Smooth muscle cell (in vitro differentiated cells): ENCODE results near the gene FRMD4B. TPM values are rescaled to one million over a fixed set of nuclear protein-coding genes. Genes with fewer than 3 reads are reported as not detected.

Experiments
- DNase-seq: peaks from one replicate; lab custom pipeline; 2025; ENCODE audit not compliant: unreplicated experiment; lab: John Stamatoyannopoulos, UW
- H2AFZ ChIP-seq: fragments of 200-600 bp; sonication (generic); 2 replicates; pipeline ENCODE4 v1.6.0; 2016; ENCODE audit warnings: antibody characterized with exemption, low read depth, mild to moderate bottlenecking
- H3F3A ChIP-seq: fragments of 200-600 bp; sonication (generic); 2 replicates; pipeline ENCODE4 v1.6.0; 2017; ENCODE audit warnings: antibody characterized with exemption, low read depth
- H3K27ac ChIP-seq: fragments of 200-600 bp; sonication (generic); 2 replicates; pipeline ENCODE4 v1.5.1; 2016; ENCODE audit warnings: low read depth, mild to moderate bottlenecking
- H3K27me3 ChIP-seq: fragments of 200-600 bp; sonication (generic); 2 replicates; pipeline ENCODE4 v1.6.1; 2016; ENCODE audit warnings: low read depth, mild to moderate bottlenecking
- H3K36me3 ChIP-seq: fragments of 200-600 bp; sonication (generic); 2 replicates; pipeline ENCODE4 v1.5.1; 2016; ENCODE audit warnings: low read depth
- H3K4me1 ChIP-seq: fragments of 200-600 bp; sonication (generic); 2 replicates; pipeline ENCODE4 v1.5.1; 2016; ENCODE audit warnings: low read depth
- H3K4me2 ChIP-seq: fragments of 200-600 bp; sonication (generic); 2 replicates; pipeline ENCODE4 v1.6.0; 2016; ENCODE audit warnings: mild to moderate bottlenecking
- H3K4me3 ChIP-seq: fragments of 200-600 bp; sonication (generic); 2 replicates; pipeline ENCODE4 v1.5.1; 2016; ENCODE audit warnings: mild to moderate bottlenecking
- H3K79me2 ChIP-seq: fragments of 200-600 bp; sonication (generic); 2 replicates; pipeline ENCODE4 v1.6.0; 2016; ENCODE audit warnings: low read depth, mild to moderate bottlenecking
- H3K9ac ChIP-seq: fragments of 200-600 bp; sonication (generic); 2 replicates; pipeline ENCODE4 v1.6.0; 2016; ENCODE audit warnings: low read depth
- H3K9me3 ChIP-seq: fragments of 200-600 bp; sonication (generic); replicated peaks from 2 replicates; pipeline ENCODE4 v1.5.1; 2016; ENCODE audit warnings: low read depth
- H4K20me1 ChIP-seq: fragments of 200-600 bp; sonication (generic); 2 replicates; pipeline ENCODE4 v1.6.0; 2016; ENCODE audit warnings: low read depth
- CTCF ChIP-seq: fragments of 200-600 bp; sonication (generic); IDR thresholded peaks from 2 replicates; pipeline ENCODE4 v1.5.1; 2017; ENCODE audit warnings: borderline replicate concordance, mild to moderate bottlenecking, antibody characterized with exemption; ENCODE audit not compliant: insufficient read depth, poor library complexity, severe bottlenecking
- WGBS: methylation state at CpG from one replicate; pipeline ENCODE4 v1.1.7; 2016; ENCODE audit warnings: low lambda C conversion rate; 5-methylcytosine and 5-hydroxymethylcytosine counted together
- polyA plus RNA-seq: library from polyadenylated mRNA; unstranded; fragments of >200 nt; fragmentation: Nextera tagmentation; extraction: Ambion mirVana; gene quantifications from 2 replicates; pipeline ENCODE4 v1.2.1, GENCODE V29; 2016
- total RNA-seq: library from RNA; depleted of rRNA; stranded (reverse); fragments of >200 nt; gene quantifications from 2 replicates; pipeline ENCODE4 v1.2.3, GENCODE V29; 2014

Gene FRMD4B
- total and polyA plus RNA-seq, 2 experiments from 2014 or later, result 3.7 to 24.3 TPM

DNA sequence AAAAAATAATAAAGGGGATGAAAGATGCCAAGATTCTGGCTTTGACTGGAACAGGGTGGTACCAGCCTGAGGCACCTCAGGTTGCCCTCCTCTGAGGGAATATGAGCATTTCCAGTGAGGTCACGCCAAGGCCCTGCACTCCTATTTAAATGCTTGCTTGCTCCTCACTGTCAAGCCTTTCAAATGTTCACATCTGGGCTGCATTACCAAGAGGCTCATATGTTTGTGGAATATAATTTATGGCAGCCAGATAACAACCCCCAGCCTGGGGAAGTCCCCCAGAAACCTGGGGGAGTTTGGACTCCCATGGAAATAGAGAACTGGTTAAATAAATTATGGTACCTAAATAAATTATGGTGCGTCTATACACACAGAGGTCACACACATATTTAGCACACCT, 88.4 kb downstream of the FRMD4B start:
- Histone ChIP-seq H4K20me1 (no peaks in the 10 kb centered on the region), H3K4me1 (peaks cover 18% of the 10 kb centered on the region), H3K79me2 (no peaks in the 10 kb centered on the region), H2AFZ (no peak overlapping the region), H3K27ac (no peak overlapping the region), H3K4me2 (no peak overlapping the region), H3K4me3 (no peak overlapping the region), H3F3A (peaks cover 7% of the 10 kb centered on the region), H3K36me3 (no peaks in the 10 kb centered on the region), H3K27me3 (no peaks in the 10 kb centered on the region), H3K9me3 (no peaks in the 10 kb centered on the region), H3K9ac (no peak overlapping the region)
- WGBS, result 86% methylated on average over 2 of the region's 2 CpGs
- DNase-seq, result no peak
- TF ChIP-seq CTCF, result no peak

GRCh38 chr3:69296995-69297394, 88.9 kb downstream of the FRMD4B start:
- Histone ChIP-seq H3K36me3 (no peaks in the 10 kb centered on the region), H3K79me2 (no peaks in the 10 kb centered on the region), H2AFZ (no peak overlapping the region), H3K4me2 (no peak overlapping the region), H4K20me1 (no peaks in the 10 kb centered on the region), H3K27me3 (no peaks in the 10 kb centered on the region), H3K4me3 (no peak overlapping the region), H3K9ac (no peak overlapping the region), H3K9me3 (no peaks in the 10 kb centered on the region), H3F3A (peaks cover 7% of the 10 kb centered on the region), H3K27ac (no peak overlapping the region), H3K4me1 (peaks cover 22% of the 10 kb centered on the region)
- no peak for TF ChIP-seq CTCF
- 88% methylated on average over 6 of the region's 6 CpGs for WGBS
- DNase-seq, result no peak

- Histone ChIP-seq H2AFZ (no peak overlapping the region), H3K9ac (peak overlapping the region; percentile 42), H3K9me3 (no peaks in the 10 kb centered on the region), H3K79me2 (no peaks in the 10 kb centered on the region), H3K27ac (peak overlapping the region; percentile 78), H4K20me1 (no peaks in the 10 kb centered on the region), H3K4me2 (peak overlapping the region; percentile 45), H3F3A (peaks cover 7% of the 10 kb centered on the region), H3K27me3 (no peaks in the 10 kb centered on the region), H3K36me3 (no peaks in the 10 kb centered on the region), H3K4me3 (no peak overlapping the region), H3K4me1 (peaks cover 22% of the 10 kb centered on the region)
- WGBS, result 52% methylated on average over 4 of the region's 4 CpGs
- DNase-seq, result no peak
- TF ChIP-seq CTCF, result no peak
These were observed 91.7 kb downstream of the FRMD4B start for GRCh38 chr3:69294014-69294766.

GRCh38 chr3:69292959-69293574, 92.8 kb downstream of the FRMD4B start:
- Histone ChIP-seq H3K36me3 (no peaks in the 10 kb centered on the region), H3K4me1 (peaks cover 34% of the 10 kb centered on the region), H3K4me3 (no peak overlapping the region), H2AFZ (peak overlapping the region; percentile 35), H3K27ac (peak overlapping the region; percentile 78), H3K79me2 (no peaks in the 10 kb centered on the region), H3F3A (peaks cover 7% of the 10 kb centered on the region), H3K9ac (no peak overlapping the region), H3K9me3 (no peaks in the 10 kb centered on the region), H4K20me1 (no peaks in the 10 kb centered on the region), H3K27me3 (no peaks in the 10 kb centered on the region), H3K4me2 (peak overlapping the region; percentile 6)
- whole genome bisulfite sequencing, result 42% methylated on average over 7 of the region's 7 CpGs
- DNase-seq, result no peak
- TF ChIP-seq CTCF, result no peak
